WTC11 (cell line): ENCODE results near the gene C9. TPM values are rescaled to one million over a fixed set of nuclear protein-coding genes. Genes with fewer than 3 reads are reported as not detected.

ENCODE experiments used
- ATAC-seq: fragments of 200-7000 bp; cut with Tn5 transposase; 2 replicates; pipeline ENCODE4 v1.10.0; 2021; ENCODE audit warnings: mild to moderate bottlenecking, moderate library complexity
- CTCF ChIA-PET: fragments of 300-600 bp; sonication (Branson Sonifier 250); formaldehyde crosslinking; loops from one replicate; lab custom pipeline; 2021; ENCODE audit warnings: antibody characterized with exemption; lab: Charles Lee
- POLR2A ChIA-PET: fragments of 350-600 bp; sonication (Branson Sonifier 250); formaldehyde crosslinking; loops from one replicate; lab custom pipeline; 2021; ENCODE audit warnings: antibody characterized with exemption; lab: Charles Lee
- DNase-seq: peaks from one replicate; pipeline ENCODE4 v3.0.0; 2021; ENCODE audit warnings: low spot score
- H3K27ac Mint-ChIP-seq: 2 replicates; pipeline ENCODE4 v1.8.0; 2021; ENCODE audit warnings: mixed read lengths
- H3K27me3 Mint-ChIP-seq: 2 replicates; pipeline ENCODE4 v1.8.0; 2021; ENCODE audit warnings: low read depth, mild to moderate bottlenecking, moderate library complexity, mixed read lengths
- H3K36me3 Mint-ChIP-seq: 2 replicates; pipeline ENCODE4 v1.8.0; 2021; ENCODE audit warnings: mixed read lengths
- H3K4me1 Mint-ChIP-seq: 2 replicates; pipeline ENCODE4 v1.8.0; 2022; ENCODE audit warnings: mixed read lengths
- H3K4me3 Mint-ChIP-seq: 2 replicates; pipeline ENCODE4 v1.8.0; 2021; ENCODE audit warnings: mild to moderate bottlenecking, moderate library complexity, mixed read lengths
- H3K9me3 Mint-ChIP-seq: 2 replicates; pipeline ENCODE4 v1.8.0; 2021; ENCODE audit warnings: mixed read lengths
- ATF1 ChIP-seq: sonication (generic); formaldehyde crosslinking; IDR thresholded peaks from 2 replicates; pipeline ENCODE4 v1.8.1; 2023; ENCODE audit warnings: mild to moderate bottlenecking, moderate library complexity, missing genetic modification reagents
- CDX4 ChIP-seq: fragments of 250-450 bp; sonication (Bioruptor Pico); IDR thresholded peaks from 2 replicates; pipeline ENCODE4 v1.9.0; 2021; ENCODE audit warnings: moderate library complexity, mild to moderate bottlenecking, inconsistent platforms, borderline replicate concordance
- E2F5 ChIP-seq: sonication (generic); formaldehyde crosslinking; IDR thresholded peaks from 2 replicates; pipeline ENCODE4 v1.8.1; 2022; ENCODE audit warnings: mild to moderate bottlenecking, moderate library complexity, missing genetic modification reagents
- FOXK1 ChIP-seq: sonication (generic); formaldehyde crosslinking; IDR thresholded peaks from 2 replicates; pipeline ENCODE4 v1.8.0; 2022; ENCODE audit warnings: mild to moderate bottlenecking, moderate library complexity, missing genetic modification reagents
- FOXP4 ChIP-seq: sonication (generic); formaldehyde crosslinking; IDR thresholded peaks from 2 replicates; pipeline ENCODE4 v1.8.0; 2022; ENCODE audit warnings: mild to moderate bottlenecking, missing genetic modification reagents
- RORB ChIP-seq: fragments of 250-450 bp; sonication (Bioruptor Pico); IDR thresholded peaks from 2 replicates; pipeline ENCODE4 v1.9.0; 2021; ENCODE audit warnings: mild to moderate bottlenecking
- ZNF219 ChIP-seq: sonication (generic); formaldehyde crosslinking; IDR thresholded peaks from 2 replicates; pipeline ENCODE4 v1.8.0; 2023; ENCODE audit warnings: missing genetic modification reagents, mild to moderate bottlenecking, borderline replicate concordance
- ZNF671 ChIP-seq: fragments of 250-450 bp; sonication (Bioruptor Pico); IDR thresholded peaks from 2 replicates; pipeline ENCODE4 v1.8.0; 2021; ENCODE audit warnings: mild to moderate bottlenecking
- total RNA-seq: library from RNA; stranded (reverse); gene quantifications from 3 replicates; pipeline ENCODE4 v1.2.3, GENCODE V29; 2021
- TF ChIP-seq, protein P1 (sequence below): fragments of 250-450 bp; sonication (Bioruptor Pico); IDR thresholded peaks from 2 replicates; pipeline ENCODE4 v1.9.0; 2021; ENCODE audit warnings: mild to moderate bottlenecking, borderline replicate concordance
- TF ChIP-seq, protein P2 (sequence below): sonication (generic); formaldehyde crosslinking; IDR thresholded peaks from 2 replicates; pipeline ENCODE4 v1.8.1; 2022; ENCODE audit warnings: missing genetic modification reagents, borderline replicate concordance
- TF ChIP-seq, protein P3 (sequence below): fragments of 250-450 bp; sonication (Bioruptor Pico); conservative IDR thresholded peaks from 2 replicates; pipeline ENCODE4 v1.9.0; 2021; ENCODE audit warnings: mild to moderate bottlenecking
- TF ChIP-seq, protein P4 (sequence below): sonication (generic); formaldehyde crosslinking; IDR thresholded peaks from 2 replicates; pipeline ENCODE4 v1.8.1; 2023; ENCODE audit warnings: mild to moderate bottlenecking, missing genetic modification reagents, borderline replicate concordance

Gene C9
- total RNA-seq, 1 experiment from 2014 or later: 0.07 TPM

DNA sequence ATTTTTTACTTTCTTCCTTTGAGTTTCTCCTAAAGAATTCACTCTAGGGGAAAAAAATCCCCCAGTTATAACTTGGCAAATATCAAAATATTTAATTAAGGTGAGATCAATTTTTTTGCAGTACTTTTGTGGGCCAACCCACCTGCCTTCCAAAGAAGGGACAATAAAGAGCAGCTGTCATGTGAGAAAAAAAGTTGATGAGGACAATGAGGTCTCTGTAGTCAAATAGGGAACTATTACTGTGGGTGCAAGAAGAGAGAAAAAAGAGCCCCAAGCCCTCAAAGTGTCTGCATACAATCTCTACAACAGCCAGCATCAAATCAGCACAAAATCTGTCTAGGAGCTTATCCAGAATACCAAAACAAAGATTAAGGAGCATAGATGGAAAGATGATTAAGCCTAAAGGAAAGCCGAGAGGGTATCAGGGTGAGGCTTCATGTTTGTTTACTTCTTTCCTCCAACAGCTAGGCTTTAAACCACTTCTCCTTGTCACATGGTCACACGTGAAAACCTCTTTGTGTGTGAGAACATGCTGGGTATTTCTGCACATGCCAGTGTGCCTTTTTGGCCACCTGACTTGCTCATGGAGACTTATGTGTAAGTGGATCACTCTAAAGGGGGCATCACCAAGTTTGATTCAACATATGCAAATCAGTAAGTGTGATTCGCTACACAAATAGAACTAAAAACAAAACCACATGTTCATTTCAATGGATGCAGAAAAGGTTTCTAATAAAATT lies 125.8 kb downstream of the C9 start (continued):
- TF ChIP-seq, protein P1, sequence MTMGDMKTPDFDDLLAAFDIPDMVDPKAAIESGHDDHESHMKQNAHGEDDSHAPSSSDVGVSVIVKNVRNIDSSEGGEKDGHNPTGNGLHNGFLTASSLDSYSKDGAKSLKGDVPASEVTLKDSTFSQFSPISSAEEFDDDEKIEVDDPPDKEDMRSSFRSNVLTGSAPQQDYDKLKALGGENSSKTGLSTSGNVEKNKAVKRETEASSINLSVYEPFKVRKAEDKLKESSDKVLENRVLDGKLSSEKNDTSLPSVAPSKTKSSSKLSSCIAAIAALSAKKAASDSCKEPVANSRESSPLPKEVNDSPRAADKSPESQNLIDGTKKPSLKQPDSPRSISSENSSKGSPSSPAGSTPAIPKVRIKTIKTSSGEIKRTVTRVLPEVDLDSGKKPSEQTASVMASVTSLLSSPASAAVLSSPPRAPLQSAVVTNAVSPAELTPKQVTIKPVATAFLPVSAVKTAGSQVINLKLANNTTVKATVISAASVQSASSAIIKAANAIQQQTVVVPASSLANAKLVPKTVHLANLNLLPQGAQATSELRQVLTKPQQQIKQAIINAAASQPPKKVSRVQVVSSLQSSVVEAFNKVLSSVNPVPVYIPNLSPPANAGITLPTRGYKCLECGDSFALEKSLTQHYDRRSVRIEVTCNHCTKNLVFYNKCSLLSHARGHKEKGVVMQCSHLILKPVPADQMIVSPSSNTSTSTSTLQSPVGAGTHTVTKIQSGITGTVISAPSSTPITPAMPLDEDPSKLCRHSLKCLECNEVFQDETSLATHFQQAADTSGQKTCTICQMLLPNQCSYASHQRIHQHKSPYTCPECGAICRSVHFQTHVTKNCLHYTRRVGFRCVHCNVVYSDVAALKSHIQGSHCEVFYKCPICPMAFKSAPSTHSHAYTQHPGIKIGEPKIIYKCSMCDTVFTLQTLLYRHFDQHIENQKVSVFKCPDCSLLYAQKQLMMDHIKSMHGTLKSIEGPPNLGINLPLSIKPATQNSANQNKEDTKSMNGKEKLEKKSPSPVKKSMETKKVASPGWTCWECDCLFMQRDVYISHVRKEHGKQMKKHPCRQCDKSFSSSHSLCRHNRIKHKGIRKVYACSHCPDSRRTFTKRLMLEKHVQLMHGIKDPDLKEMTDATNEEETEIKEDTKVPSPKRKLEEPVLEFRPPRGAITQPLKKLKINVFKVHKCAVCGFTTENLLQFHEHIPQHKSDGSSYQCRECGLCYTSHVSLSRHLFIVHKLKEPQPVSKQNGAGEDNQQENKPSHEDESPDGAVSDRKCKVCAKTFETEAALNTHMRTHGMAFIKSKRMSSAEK (CRISPR knock-in tag): no peak
- no peak for TF ChIP-seq ATF1 (CRISPR knock-in tag)

GRCh38 chr5:39236718-39237117 lies 127.6 kb downstream of the C9 start:
- ATAC-seq: no peak
- H3K4me3 Mint-ChIP-seq: no peak overlapping the region
- no peak overlapping the region for H3K27ac Mint-ChIP-seq
- no peak for TF ChIP-seq E2F5
- TF ChIP-seq CDX4 (CRISPR knock-in tag): no peak
- TF ChIP-seq RORB: no peak
- TF ChIP-seq, protein P2, sequence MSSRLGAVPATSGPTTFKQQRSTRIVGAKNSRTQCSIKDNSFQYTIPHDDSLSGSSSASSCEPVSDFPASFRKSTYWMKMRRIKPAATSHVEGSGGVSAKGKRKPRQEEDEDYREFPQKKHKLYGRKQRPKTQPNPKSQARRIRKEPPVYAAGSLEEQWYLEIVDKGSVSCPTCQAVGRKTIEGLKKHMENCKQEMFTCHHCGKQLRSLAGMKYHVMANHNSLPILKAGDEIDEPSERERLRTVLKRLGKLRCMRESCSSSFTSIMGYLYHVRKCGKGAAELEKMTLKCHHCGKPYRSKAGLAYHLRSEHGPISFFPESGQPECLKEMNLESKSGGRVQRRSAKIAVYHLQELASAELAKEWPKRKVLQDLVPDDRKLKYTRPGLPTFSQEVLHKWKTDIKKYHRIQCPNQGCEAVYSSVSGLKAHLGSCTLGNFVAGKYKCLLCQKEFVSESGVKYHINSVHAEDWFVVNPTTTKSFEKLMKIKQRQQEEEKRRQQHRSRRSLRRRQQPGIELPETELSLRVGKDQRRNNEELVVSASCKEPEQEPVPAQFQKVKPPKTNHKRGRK (CRISPR knock-in tag): no peak
- no peak for TF ChIP-seq ZNF219 (CRISPR knock-in tag)
- TF ChIP-seq, protein P3, sequence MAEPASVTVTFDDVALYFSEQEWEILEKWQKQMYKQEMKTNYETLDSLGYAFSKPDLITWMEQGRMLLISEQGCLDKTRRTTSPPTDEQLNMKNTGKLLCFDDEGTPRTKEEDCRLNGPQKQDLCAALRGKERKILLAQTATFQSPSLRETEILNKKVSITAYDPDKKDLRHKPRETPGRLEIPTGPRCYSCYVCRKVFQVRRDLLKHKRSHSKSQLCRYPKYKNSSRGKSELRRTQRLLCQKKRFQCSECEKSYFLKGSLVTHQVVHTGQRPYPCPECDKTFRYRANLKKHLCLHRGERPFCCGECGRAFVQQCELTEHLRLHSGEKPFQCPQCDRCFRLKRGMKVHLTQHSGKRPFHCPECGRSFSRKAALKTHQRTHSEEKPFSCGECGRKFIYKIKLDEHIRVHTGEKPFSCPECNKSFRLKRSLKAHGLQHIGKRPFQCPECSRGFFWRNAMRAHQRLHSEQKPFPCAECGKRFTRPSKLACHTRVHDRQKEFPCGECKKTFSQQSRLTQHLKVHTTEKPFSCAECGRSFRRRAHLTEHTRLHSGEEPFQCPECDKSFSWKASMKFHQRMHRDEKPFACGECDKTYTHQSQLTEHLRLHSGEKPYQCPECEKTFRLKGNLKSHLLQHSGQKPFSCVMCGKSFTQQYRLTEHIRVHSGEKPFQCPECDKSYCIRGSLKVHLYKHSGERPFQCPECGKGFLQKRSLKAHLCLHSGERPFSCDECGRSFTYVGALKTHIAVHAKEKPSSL (CRISPR knock-in tag): no peak
- TF ChIP-seq FOXK1 (CRISPR knock-in tag): no peak
- peaks cover 22% of the 10 kb centered on the region for H3K9me3 Mint-ChIP-seq
- no peaks in the 10 kb centered on the region for H3K4me1 Mint-ChIP-seq
- ChIA-PET CTCF (no interaction called here), POLR2A (no interaction called here)
- no peaks in the 10 kb centered on the region for H3K27me3 Mint-ChIP-seq
- H3K36me3 Mint-ChIP-seq: no peaks in the 10 kb centered on the region; the same call in 1 of the 2 replicates
- no peak for DNase-seq

GRCh38 chr5:39235648-39236047 lies 128.6 kb downstream of the C9 start:
- H3K9me3 Mint-ChIP-seq: peaks cover 12% of the 10 kb centered on the region
- no peaks in the 10 kb centered on the region for H3K4me1 Mint-ChIP-seq
- H3K27ac Mint-ChIP-seq: no peak overlapping the region
- no peak overlapping the region for H3K4me3 Mint-ChIP-seq
- DNase-seq: no peak
- CTCF ChIA-PET: no interaction called here
- POLR2A ChIA-PET: no interaction called here
- no peak for ATAC-seq
- no peaks in the 10 kb centered on the region for H3K27me3 Mint-ChIP-seq
- no peaks in the 10 kb centered on the region; the same call in 1 of the 2 replicates for H3K36me3 Mint-ChIP-seq
- no peak for TF ChIP-seq ZNF671 (CRISPR knock-in tag)
- TF ChIP-seq, protein P4, sequence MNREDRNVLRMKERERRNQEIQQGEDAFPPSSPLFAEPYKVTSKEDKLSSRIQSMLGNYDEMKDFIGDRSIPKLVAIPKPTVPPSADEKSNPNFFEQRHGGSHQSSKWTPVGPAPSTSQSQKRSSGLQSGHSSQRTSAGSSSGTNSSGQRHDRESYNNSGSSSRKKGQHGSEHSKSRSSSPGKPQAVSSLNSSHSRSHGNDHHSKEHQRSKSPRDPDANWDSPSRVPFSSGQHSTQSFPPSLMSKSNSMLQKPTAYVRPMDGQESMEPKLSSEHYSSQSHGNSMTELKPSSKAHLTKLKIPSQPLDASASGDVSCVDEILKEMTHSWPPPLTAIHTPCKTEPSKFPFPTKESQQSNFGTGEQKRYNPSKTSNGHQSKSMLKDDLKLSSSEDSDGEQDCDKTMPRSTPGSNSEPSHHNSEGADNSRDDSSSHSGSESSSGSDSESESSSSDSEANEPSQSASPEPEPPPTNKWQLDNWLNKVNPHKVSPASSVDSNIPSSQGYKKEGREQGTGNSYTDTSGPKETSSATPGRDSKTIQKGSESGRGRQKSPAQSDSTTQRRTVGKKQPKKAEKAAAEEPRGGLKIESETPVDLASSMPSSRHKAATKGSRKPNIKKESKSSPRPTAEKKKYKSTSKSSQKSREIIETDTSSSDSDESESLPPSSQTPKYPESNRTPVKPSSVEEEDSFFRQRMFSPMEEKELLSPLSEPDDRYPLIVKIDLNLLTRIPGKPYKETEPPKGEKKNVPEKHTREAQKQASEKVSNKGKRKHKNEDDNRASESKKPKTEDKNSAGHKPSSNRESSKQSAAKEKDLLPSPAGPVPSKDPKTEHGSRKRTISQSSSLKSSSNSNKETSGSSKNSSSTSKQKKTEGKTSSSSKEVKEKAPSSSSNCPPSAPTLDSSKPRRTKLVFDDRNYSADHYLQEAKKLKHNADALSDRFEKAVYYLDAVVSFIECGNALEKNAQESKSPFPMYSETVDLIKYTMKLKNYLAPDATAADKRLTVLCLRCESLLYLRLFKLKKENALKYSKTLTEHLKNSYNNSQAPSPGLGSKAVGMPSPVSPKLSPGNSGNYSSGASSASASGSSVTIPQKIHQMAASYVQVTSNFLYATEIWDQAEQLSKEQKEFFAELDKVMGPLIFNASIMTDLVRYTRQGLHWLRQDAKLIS (CRISPR knock-in tag): no peak
- TF ChIP-seq, protein P2 (CRISPR knock-in tag): no peak
- TF ChIP-seq FOXP4 (CRISPR knock-in tag): no peak
